Suprapubic skin (tissue), 4 donors: ENCODE measurements around the gene TNFRSF1A. TPM values are rescaled to one million over a fixed set of nuclear protein-coding genes. Genes with fewer than 3 reads are reported as not detected.
A peak's percentile ranks its signal among the peaks of the same experiment; 100 is the strongest.

Source experiments
- DNase-seq, 2 donors: peaks; one replicate each; pipeline ENCODE4 v3.0.0-alpha.2; 2019; ENCODE audit warnings: low spot score in 2 of 2
- H3K27ac ChIP-seq: fragments of 200-600 bp; sonication (generic); one replicate; pipeline ENCODE4 v1.5.1; 2019
- H3K27me3 ChIP-seq: fragments of 200-600 bp; sonication (generic); one replicate; pipeline ENCODE4 v1.5.1; 2019
- H3K36me3 ChIP-seq: fragments of 200-600 bp; sonication (generic); one replicate; pipeline ENCODE4 v1.5.1; 2019
- H3K4me1 ChIP-seq: fragments of 200-600 bp; sonication (generic); one replicate; pipeline ENCODE4 v1.5.1; 2019
- H3K4me3 ChIP-seq: fragments of 200-600 bp; sonication (generic); one replicate; pipeline ENCODE4 v1.5.1; 2019; ENCODE audit warnings: mild to moderate bottlenecking
- H3K9me3 ChIP-seq: fragments of 200-600 bp; sonication (generic); one replicate; pipeline ENCODE4 v1.5.1; 2019
- EP300 ChIP-seq: sonication (generic); formaldehyde crosslinking; IDR thresholded peaks from one replicate; pipeline ENCODE4 v1.6.1; 2017; ENCODE audit warnings: antibody characterized with exemption
- POLR2A ChIP-seq, 2 donors: fragments of 450-650 bp; IDR thresholded peaks; one replicate each; pipeline ENCODE4 v1.6.1; 2017; ENCODE audit warnings: antibody characterized with exemption in 2 of 2, mild to moderate bottlenecking in 2 of 2, moderate library complexity in 2 of 2
- POLR2AphosphoS5 ChIP-seq, 3 donors: sonication (generic); formaldehyde crosslinking; IDR thresholded peaks; one replicate each; pipeline ENCODE4 v1.6.1; 2017; ENCODE audit warnings: antibody characterized with exemption in 3 of 3
- WGBS: methylation state at CpG from one replicate; pipeline ENCODE4 v1.1.5; 2018; 5-methylcytosine and 5-hydroxymethylcytosine counted together
- total RNA-seq, 4 donors: library from RNA; depleted of rRNA; stranded (reverse); fragments of >200 nt; gene quantifications; one replicate each; pipeline ENCODE4 v1.1.0, GENCODE V29; 2016
- TF ChIP-seq, protein P1 (sequence below), 2 donors: fragments of 200-600 bp in 1 of 2; fragments of 450-650 bp in 1 of 2; sonication (generic) in 1 of 2; IDR thresholded peaks; one replicate each; pipeline ENCODE4 v1.5.1; 2016 to 2019; ENCODE audit warnings: antibody characterized with exemption in 2 of 2, mild to moderate bottlenecking in 1 of 2, moderate library complexity in 1 of 2

TNFRSF1A gene
- total RNA-seq, 4 donors from 2014 or later = 276 to 352 (median 281) TPM

DNA sequence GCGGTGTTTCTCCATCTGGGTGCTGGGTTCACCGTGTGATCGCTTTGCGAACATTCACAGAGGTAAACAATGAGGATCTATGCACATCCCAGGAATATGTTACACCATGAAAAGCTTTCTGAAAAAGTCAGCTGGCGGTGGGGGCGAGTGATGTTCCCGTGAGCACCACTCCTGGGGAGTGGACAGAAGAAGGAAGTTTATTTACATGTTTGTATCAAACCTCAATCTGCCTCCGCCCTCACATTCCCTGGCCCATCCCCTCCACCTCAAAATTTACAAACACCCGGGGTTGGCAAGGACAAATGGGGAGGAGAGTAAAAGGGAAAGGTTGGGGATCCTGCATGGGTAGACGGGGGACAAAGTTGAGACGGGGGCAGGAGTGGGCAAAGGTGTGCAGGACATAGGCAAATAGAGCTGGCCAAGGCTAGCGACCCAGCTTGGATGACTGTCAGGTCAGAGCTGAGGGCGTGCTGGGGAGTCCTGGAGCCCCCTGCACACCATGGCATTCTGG lies 6.9 kb downstream of the TNFRSF1A start:
- H3K4me3 ChIP-seq = peak overlapping the region; percentile 92
- no peaks in the 10 kb centered on the region for H3K9me3 ChIP-seq
- TF ChIP-seq, protein P1, sequence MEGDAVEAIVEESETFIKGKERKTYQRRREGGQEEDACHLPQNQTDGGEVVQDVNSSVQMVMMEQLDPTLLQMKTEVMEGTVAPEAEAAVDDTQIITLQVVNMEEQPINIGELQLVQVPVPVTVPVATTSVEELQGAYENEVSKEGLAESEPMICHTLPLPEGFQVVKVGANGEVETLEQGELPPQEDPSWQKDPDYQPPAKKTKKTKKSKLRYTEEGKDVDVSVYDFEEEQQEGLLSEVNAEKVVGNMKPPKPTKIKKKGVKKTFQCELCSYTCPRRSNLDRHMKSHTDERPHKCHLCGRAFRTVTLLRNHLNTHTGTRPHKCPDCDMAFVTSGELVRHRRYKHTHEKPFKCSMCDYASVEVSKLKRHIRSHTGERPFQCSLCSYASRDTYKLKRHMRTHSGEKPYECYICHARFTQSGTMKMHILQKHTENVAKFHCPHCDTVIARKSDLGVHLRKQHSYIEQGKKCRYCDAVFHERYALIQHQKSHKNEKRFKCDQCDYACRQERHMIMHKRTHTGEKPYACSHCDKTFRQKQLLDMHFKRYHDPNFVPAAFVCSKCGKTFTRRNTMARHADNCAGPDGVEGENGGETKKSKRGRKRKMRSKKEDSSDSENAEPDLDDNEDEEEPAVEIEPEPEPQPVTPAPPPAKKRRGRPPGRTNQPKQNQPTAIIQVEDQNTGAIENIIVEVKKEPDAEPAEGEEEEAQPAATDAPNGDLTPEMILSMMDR (IDR thresholded peaks at IDR 0.05) = no peak
- TF ChIP-seq POLR2AphosphoS5 (IDR thresholded peaks at IDR 0.05) (no peak), EP300 (no peak), POLR2A (IDR thresholded peaks at IDR 0.05) (no peak)
- 19% methylated on average over 13 of the region's 13 CpGs for WGBS
- DNase-seq = peak in 1 of 2 donors; percentile 76
- H3K27me3 ChIP-seq = no peaks in the 10 kb centered on the region
- H3K36me3 ChIP-seq = peaks cover 42% of the 10 kb centered on the region
- H3K4me1 ChIP-seq = peaks cover 77% of the 10 kb centered on the region
- H3K27ac ChIP-seq = peak overlapping the region; percentile 99

DNA sequence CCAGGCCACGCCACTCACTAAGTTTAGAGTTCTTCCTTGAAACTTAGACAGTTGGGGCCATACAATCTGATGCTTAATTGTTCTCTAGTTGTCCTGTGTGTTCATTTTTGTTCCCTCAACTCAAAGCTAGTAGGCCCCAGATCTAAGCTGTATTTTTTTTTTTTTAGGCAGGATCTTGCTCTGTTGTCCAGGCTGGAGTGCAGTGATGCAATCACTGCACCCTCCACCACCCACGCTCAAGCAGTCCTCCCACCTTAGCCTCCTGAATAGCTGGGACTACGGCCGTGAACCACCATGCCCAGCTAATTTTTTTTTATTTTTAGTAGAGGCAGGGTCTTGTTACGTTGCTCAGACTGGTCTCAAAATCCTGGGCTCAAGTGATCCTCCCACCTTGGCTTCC lies 7.5 kb downstream of the TNFRSF1A start:
- H3K27me3 ChIP-seq = no peaks in the 10 kb centered on the region
- no peak for TF ChIP-seq EP300
- TF ChIP-seq POLR2A (IDR thresholded peaks at IDR 0.05) = no peak
- TF ChIP-seq, protein P1 (IDR thresholded peaks at IDR 0.05) = no peak
- TF ChIP-seq POLR2AphosphoS5 (IDR thresholded peaks at IDR 0.05) = no peak
- peak overlapping the region; percentile 92 for H3K4me3 ChIP-seq
- peaks cover 48% of the 10 kb centered on the region for H3K36me3 ChIP-seq
- H3K27ac ChIP-seq = peak overlapping the region; percentile 99
- H3K9me3 ChIP-seq = no peaks in the 10 kb centered on the region
- peaks cover 74% of the 10 kb centered on the region for H3K4me1 ChIP-seq
- no peak for DNase-seq
- WGBS = 55% methylated on average over 5 of the region's 5 CpGs

DNA sequence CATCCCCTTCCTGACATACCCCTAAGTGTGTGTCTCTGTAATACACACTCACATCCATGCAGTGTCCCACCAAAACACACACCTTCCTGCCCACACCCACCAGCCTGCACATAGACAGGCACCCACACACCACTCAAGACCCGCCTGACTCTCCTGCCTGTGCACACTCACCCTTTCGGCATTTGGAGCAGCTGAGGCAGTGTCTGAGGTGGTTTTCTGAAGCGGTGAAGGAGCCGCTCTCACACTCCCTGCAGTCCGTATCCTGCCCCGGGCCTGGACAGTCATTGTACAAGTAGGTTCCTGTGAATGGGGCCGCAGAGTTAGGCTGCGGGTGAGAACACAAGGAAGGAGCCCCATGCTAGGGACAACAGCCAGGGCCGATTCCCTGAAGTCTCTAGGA lies 8.3 kb downstream of the TNFRSF1A start:
- no peak for TF ChIP-seq EP300
- DNase-seq = peak in 1 of 2 donors; percentile 74
- 73% methylated on average over 9 of the region's 9 CpGs for WGBS
- Histone ChIP-seq H3K27me3 (no peaks in the 10 kb centered on the region), H3K36me3 (peaks cover 56% of the 10 kb centered on the region), H3K4me3 (no peak overlapping the region), H3K4me1 (peaks cover 72% of the 10 kb centered on the region), H3K9me3 (no peaks in the 10 kb centered on the region), H3K27ac (peak overlapping the region; percentile 99)

DNA sequence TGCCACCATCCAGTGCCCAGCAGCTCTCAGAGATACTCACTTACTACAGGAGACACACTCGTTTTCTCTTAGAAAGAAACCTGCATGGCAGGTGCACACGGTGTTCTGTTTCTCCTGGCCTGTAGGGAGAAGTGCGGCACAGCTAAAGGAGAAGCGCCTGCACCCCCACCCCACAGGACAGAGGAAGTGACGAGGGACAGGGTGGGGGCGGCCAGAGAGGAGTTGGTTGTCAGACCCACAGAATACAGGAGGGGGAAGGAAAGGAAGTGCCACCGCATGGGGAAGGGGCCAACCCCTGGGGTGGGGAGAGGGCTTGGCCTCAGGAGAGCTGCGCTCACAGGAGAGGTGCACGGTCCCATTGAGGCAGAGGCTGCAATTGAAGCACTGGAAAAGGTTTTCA lies 8.8 kb downstream of the TNFRSF1A start:
- peaks cover 61% of the 10 kb centered on the region for H3K36me3 ChIP-seq
- H3K27ac ChIP-seq = peak overlapping the region; percentile 99
- TF ChIP-seq EP300 (no peak), POLR2AphosphoS5 (IDR thresholded peaks at IDR 0.05) (no peak), POLR2A (IDR thresholded peaks at IDR 0.05) (no peak)
- TF ChIP-seq, protein P1 (IDR thresholded peaks at IDR 0.05) = no peak
- no peaks in the 10 kb centered on the region for H3K27me3 ChIP-seq
- H3K4me3 ChIP-seq = no peak overlapping the region
- 69% methylated on average over 9 of the region's 9 CpGs for WGBS
- DNase-seq = peak in 1 of 2 donors; percentile 69
- H3K9me3 ChIP-seq = no peaks in the 10 kb centered on the region
- peaks cover 67% of the 10 kb centered on the region for H3K4me1 ChIP-seq

DNA sequence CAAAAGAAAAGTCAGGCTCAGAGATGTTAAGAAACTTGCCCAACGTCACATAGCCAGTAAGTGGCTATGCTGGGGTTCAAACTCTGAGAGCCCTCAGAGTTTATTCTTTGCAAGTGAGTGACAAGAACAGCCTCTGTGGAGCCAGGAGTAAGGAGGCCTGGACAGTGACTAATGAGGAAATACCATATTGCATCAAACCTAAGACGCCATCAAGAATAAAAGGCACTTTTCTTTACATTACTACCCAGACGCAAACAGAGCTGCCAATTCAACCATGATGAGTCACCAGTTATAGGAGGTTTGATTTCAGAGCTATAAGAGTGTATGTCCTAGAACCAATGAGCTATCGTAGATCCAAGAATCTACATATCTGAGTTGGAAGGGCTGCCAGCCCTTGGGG lies 9.4 kb downstream of the TNFRSF1A start:
- DNase-seq = no peak
- TF ChIP-seq EP300 = no peak
- TF ChIP-seq, protein P1 (IDR thresholded peaks at IDR 0.05) = no peak
- TF ChIP-seq POLR2AphosphoS5 (IDR thresholded peaks at IDR 0.05) = no peak
- no peak for TF ChIP-seq POLR2A (IDR thresholded peaks at IDR 0.05)
- WGBS = 63% methylated on average over 4 of the region's 4 CpGs
- Histone ChIP-seq H3K9me3 (no peaks in the 10 kb centered on the region), H3K27me3 (no peaks in the 10 kb centered on the region), H3K4me1 (peaks cover 67% of the 10 kb centered on the region), H3K27ac (peak overlapping the region; percentile 99), H3K4me3 (no peak overlapping the region), H3K36me3 (peaks cover 64% of the 10 kb centered on the region)
